SIG-M5 (cell line): Measurements from ENCODE around the gene HHAT.
"Not testable (repeated sequence)": the region's sequence is repeated elsewhere in the genome, so short reads cannot be mapped to it uniquely, and the experiment has no call there.

Source experiments
- DNase-seq: peaks from one replicate; lab custom pipeline; 2025; lab: John Stamatoyannopoulos, UW

HHAT gene

GRCh38 chr1:210313921-210314320, 14.8 kb upstream of the HHAT start:
- no peak for DNase-seq

GRCh38 chr1:210315529-210315928, 13.2 kb upstream of the HHAT start:
- no peak for DNase-seq

- DNase-seq: no peak
Observed at GRCh38 chr1:210321131-210321530, 7.6 kb upstream of the HHAT start.

- no peak for DNase-seq
Observed at GRCh38 chr1:210321552-210321951, 7.2 kb upstream of the HHAT start.

GRCh38 chr1:210323957-210324356, 4.7 kb upstream of the HHAT start:
- DNase-seq: no peak

- no peak for DNase-seq
Observed at GRCh38 chr1:210325026-210325670, 3.6 kb upstream of the HHAT start.

GRCh38 chr1:210328032-210328745, 513 bp upstream of the HHAT start:
- DNase-seq: no peak

- DNase-seq: no peak
Observed at GRCh38 chr1:210330279-210330866, 1.7 kb downstream of the HHAT start.

- no peak for DNase-seq
Observed at GRCh38 chr1:210332233-210332632, 3.5 kb downstream of the HHAT start.

GRCh38 chr1:210332719-210333398, 4.2 kb downstream of the HHAT start:
- DNase-seq: no peak

- no peak for DNase-seq
Observed at GRCh38 chr1:210335001-210335400, 6.3 kb downstream of the HHAT start.

GRCh38 chr1:210336362-210336761, 7.7 kb downstream of the HHAT start:
- no peak for DNase-seq

- no peak for DNase-seq
Observed at GRCh38 chr1:210339500-210339899, 10.8 kb downstream of the HHAT start.

- DNase-seq: no peak
Observed at GRCh38 chr1:210340311-210340710, 11.6 kb downstream of the HHAT start.

GRCh38 chr1:210340841-210341240, 12.1 kb downstream of the HHAT start:
- no peak for DNase-seq

GRCh38 chr1:210342986-210343780, 14.5 kb downstream of the HHAT start:
- DNase-seq: no peak

GRCh38 chr1:210344706-210345105, 16.0 kb downstream of the HHAT start:
- DNase-seq: no peak

- no peak for DNase-seq
Observed at GRCh38 chr1:210347112-210347511, 18.4 kb downstream of the HHAT start.

- no peak for DNase-seq
Observed at GRCh38 chr1:210351496-210351895, 22.8 kb downstream of the HHAT start.

- DNase-seq: no peak
Observed at GRCh38 chr1:210352575-210352974, 23.9 kb downstream of the HHAT start.

GRCh38 chr1:210354305-210354704, 25.6 kb downstream of the HHAT start:
- not testable (repeated sequence) for DNase-seq

GRCh38 chr1:210358626-210359025, 29.9 kb downstream of the HHAT start:
- DNase-seq: no peak
